Stimulated activated CD4-positive, alpha-beta T cell treated with anti-CD3 and anti-CD28 coated beads, Interleukin-12 subunit alpha, Interleukin-12 subunit beta, amount 100 ng/mL, for 4 hours (primary cell): ENCODE data around the gene TMA7.

Experiments
- DNase-seq: peaks from one replicate; pipeline ENCODE4 v3.0.0-alpha.2; 2020

TMA7 gene

DNA sequence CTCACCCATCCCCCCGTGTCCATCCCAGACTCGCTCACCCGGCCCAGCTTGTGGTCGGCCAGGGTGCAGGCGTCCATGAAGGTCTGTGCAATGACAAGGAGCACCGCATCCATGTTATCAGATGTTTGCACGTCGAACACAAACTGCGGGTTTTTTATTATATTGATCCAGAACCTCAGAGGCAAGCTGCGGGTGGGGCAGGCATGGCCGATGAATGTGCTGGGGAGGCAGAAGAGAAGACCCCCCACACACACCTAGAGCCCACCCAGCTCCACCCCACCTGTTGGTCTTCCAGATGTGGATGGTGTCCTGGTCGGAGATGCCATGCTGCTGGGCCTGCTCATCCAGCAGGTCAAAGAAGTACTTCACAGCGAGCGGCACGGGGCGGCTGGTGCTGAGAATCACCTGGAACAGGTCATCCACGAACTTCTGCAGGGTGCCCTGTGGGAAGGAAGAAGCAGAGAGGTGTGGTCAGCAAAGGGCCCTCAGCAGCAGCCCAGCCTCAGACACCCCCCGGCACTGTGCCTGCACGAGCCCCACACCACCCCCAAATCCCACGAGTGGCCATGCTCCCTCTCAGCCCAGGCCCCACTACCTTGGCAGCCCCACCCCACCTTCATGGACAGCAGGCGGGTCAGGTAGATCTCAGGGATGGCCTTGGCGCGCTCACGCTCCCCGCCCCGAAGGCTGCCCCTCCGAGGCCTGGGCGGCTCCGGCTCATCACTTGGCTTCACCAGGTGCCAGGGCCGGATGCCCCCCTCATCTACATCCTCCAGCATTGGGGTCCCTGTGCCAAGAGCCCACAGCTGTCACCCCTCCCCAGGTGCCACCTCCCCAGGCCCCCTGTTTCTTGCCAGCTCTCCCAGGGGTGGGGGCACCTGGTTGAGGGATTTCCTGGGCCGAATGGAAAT is 30.5 kb upstream of the TMA7 start:
- no peak for DNase-seq

DNA sequence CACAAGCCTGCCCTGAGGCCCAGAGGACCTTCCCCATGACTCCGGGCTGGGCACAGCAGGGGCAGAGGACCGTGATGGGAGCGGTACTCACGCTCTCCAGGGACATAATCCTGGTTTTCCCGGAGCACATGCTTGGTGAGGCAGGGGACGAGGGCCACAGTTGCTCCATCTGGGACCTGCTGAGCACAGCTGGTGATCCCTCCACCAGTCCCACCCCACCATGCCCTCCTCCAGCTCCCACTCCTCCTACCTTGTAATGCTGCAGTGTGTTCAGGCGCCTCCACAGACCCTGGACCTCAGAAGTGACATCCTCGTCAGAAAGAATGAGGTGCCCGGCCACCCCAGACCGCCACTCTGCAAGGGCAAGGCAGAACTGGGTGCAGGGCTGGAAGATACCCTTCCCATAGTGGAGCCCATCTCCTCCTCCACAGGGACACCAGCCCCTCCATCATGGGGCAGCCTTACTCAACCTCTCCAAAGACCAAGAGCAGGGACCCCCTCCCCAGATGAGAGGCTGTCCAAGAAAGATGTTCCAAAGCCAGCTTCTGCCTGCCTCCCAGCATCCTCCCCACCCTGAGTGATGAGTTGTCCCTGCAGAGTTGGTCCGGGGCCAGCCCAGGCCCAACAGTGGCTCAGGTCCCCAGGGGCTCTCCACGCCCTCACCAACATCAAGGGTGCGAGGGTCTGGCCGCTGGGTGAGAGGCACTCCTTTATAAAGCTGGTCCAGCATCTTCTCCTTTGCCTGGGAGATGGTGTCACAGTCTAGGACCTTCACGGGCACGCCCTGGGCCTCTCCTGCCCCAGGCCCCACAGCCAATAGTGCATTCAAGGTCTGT is 29.6 kb upstream of the TMA7 start:
- DNase-seq = no peak

DNA sequence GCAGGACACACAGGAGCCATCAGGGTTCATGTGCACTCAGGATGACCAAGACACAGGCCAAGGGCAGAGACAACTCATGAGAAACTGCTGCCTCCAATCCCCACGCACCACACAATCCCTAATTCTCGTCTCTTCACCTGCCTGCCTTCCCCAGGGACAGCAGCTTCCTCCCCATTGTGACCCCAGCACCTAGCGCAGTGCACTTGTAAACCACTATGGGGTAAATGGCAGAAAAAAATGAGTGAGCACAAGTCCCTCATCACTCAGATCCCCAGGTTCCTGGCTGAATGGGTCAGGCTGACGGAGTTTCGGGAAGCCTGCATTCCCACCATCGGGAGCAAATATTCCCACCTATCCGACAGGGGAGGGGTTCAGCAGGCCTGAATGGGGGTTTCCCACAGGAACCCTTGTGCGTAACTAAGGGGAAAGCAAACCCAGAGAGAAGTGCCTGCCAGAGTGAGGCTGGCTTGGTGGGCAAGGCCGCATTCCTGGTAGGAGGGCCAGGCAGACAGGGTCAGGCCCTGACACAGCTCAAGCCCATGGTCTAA is 28.9 kb upstream of the TMA7 start:
- no peak for DNase-seq

DNA sequence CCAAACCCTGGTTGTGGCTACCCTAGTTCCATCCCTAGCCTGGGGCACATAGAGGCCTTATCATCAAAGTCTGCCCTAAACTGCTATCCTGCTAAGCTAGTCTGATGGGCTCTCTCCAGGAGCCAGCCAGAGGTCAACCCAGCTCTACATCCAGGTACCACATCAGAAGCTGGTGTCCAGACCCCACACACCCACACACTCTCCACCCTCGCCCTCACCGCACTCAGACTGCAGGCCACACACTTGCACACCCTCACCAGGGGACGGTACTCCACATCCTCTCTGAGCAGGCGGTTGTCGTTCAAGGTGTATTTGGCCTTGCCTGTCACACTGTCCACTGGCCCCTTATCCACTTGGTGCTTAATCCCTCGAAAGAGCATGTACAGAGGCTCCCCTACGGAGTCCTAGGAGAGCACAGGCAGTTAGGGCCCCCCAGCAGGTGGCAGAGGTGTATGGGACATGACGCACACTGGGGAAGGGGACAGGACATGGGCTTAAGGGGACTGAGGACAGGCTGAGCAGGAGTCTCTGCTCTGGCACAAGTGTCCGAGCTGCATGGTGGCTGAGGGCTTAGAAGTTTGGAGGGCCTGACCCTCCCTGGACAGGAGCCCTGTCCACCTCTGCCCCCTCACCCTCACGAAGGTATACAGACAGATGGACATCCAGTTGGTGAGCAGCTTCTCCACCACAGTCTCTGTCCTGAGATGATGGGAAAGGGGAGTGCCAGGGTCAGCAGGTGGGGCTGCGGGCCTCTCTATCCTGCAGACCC is 28.3 kb upstream of the TMA7 start:
- DNase-seq = no peak

DNA sequence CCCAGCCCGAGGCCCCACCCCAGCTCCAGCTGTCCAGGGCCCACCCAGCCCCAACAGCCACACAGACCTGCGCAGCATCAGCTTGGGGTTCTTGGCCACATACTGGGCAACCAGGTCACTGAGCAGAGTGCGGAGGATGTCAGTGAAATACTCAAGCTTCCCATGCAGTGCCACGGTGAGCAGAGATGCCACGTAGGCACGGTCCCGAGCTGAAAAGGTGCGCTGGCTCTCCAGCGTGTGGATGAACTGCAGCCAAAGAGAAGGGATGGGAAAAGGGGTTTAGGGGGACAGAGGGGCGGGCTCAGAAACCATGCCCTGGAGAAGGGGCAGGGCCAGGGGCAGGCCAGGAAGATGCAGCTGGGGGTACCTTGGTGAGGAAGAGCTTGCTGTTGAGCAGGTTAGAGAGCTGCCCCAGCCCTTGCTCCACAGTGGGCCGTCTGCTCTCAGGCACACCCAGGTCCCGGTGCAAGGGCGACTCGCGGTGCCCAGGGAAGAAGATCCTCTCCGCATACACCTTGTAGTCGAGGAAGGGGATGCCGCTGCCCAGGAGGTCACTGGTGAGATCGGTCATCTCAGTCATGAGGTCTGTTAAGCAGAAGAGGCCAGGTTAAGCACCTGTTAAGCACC is 27.6 kb upstream of the TMA7 start:
- DNase-seq = no peak

DNA sequence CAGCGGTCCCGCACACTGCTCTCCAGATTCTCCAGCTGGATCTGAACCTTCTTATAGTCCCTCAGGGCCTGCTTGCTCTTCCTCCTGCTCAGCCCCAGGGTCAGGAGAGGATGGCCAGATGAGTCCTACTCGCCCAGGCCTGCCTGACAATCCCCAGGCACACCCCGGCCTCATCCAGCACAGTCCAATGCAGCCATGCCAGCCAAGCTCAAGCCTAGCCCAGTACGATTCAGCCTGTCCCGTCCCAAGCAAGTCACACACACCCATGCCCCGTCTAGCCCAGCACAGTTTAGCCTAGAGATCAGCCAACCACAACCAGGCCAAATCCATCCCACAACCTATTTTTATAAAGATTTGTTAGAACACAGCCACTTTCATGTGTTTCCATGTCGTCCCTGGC is 27.0 kb upstream of the TMA7 start:
- no peak for DNase-seq

DNA sequence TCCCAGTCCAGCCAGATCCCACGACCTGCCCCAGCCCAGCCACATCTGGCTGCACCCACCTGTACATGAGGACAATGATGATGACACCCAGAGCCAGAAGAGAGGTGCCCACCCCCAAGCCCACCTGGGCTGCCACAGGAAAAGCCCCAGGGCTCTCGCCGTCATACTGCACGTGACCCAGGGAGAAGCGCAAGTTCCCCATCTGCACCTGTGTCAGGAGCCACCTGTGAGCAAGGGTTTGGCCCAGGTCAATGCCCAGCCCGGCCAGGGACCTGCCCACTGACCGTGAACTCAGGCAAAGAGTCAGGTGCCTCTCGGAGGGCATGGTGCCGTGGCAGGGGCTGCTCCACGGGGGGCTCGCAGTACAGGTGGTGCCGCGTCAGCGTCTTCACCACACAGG is 26.4 kb upstream of the TMA7 start:
- DNase-seq = no peak

DNA sequence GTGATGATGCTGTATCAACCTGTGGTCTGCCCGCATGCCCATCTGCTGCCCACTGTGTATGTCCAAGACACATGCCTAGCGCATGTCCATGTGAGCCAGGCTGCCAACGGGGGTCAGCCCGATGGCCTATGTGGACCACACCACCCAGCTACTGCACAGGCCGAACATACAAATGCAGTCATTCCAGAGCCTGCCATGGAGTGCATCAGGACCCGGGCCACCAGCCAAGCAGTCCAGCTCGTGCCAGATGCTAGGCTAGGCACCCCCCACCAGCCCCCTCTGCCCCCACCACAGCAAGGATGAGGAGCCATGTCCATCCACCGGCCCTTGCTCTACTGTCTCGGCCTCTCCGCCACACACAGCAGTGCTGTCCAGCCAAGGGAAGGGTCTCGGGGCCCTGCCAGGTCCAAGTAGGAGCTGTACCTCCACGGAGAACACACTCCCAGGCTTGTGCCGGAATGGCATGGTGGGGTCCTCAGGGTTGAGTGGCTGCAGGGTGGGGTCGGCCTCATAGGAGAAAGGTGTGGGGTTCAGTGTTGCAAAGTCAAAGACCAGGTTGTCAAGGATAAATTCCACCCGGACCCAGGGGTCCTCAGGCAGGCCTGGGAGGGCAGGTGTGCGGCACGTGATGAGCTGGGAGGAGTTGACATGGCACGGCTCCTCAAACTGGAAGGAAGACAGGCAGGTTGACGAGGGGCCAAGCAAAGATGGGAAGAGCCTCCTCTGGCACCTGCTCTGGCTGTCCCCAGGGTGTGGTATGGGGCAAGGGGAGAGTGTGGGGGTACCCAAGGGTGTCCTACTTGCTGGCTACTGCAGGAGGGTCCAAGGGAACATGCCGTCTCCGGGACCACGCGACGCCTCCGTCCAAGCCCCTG is 25.4 kb upstream of the TMA7 start:
- no peak for DNase-seq

DNA sequence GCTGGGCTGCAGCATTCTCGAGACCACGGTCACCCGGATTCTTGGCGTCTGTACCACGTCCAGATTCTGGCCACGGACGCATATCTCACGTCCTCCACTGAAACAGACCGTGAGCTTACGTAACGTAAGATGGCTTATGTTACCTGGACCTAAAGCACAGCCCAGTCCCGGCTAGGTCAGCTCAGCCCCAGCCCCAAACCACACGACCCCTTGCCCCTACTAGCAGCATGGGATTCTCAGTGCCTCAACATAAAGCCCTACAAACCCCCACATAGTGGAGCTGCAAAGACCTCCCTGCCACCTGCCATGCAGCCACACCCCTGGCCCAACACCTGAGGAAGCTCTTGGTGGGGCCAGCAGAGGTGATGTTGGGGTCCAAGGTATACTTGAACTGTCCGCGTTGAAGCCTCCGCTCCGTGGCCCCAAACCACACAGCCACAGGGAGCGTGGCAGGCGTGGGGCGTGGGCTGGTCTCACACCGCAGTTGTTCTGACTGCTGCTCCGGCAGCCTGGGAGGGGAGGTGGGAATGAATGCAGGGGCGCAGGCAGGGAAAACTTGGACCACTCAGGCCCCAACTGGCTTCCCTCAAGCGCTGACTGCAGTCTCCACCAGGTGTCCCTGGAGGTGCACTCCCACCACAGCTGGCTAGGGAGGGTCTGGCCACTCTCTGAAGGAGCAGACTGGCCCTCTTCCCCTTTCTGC is 24.7 kb upstream of the TMA7 start:
- DNase-seq = no peak

DNA sequence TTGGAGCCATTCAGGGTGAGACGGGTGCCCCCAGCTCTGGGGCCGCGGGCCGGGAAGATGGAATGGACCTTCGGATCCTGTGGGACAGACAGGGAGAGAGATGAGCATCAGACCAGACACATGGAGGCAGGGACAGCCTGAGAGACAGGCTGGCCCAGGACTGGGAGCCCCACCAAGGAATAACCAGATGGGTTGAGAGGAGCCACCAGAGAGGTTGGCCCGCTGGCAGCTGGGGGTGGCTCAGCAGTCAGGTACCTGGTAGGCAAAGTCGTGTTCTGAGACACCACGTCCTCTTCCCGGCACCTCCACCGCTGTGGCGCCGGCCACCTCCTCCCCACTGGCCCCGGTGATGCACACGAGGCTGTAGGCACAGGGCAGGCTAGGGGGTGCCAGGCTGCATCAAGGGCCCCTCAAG is 24.0 kb upstream of the TMA7 start:
- no peak for DNase-seq

DNA sequence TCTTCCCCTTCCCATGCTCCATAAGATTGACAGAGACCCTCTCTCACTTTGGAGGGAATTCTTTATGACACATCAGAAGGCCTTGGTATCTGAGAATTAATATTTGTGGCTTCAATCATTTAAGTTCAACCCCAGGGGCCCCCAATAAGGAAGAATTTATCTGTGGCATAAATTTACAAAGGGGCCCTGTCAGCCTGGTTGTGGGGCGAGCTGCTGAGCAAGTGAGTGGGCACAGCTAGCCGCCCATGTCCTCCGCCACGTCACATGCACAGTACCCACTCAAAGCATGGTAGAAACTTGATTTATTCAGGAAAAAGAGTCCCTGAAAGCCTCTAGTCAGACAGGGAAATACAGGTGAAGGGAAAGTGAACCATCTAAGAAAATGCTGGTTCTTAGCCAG is 23.5 kb upstream of the TMA7 start:
- DNase-seq = no peak

DNA sequence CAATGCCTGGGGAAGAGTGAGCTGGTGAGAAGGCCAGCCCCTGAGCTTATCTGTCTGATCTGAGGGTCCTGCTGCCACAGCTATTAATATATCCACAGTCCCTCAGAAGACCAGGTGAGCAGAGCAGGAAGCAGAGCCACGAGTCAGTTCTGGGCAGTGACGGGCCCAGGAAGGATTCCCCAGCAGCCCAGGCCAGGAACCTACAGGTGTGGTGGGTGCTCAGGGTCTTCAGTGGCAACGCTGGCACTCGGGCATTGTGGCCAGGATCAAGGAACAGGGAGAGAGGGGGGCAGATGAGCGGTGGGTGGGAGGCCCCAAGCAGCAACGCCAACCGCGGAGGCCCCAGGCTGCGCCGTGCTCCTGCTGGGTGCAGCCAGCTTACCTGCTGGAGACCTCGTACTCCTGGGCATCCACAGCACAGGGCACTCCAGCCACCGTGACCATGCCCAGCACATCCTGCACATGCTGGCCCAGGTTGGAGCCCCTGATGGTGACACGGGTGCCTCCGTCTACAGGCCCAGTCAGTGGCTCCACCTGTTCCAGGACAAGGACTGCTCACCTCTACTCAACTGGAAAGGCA is 22.4 kb upstream of the TMA7 start:
- DNase-seq = no peak

DNA sequence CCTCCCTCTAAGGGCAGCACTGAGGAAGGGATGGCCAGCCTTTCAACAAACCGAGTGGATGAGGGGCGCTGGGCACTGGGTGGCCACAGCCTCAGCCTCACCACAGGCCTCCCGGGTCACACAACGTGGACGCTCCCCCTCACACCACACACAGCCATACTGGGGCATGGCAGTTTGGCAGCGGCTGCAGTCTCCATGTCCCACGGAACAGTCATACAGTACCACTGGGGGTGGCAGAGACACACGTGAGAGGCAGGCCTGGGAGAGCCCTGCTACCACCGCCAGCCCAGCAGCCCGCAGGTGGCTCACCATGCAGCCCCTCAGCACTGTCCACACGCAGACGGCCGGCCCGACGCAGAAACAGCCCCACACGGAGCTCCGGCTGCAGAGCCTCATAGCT is 21.9 kb upstream of the TMA7 start:
- no peak for DNase-seq

DNA sequence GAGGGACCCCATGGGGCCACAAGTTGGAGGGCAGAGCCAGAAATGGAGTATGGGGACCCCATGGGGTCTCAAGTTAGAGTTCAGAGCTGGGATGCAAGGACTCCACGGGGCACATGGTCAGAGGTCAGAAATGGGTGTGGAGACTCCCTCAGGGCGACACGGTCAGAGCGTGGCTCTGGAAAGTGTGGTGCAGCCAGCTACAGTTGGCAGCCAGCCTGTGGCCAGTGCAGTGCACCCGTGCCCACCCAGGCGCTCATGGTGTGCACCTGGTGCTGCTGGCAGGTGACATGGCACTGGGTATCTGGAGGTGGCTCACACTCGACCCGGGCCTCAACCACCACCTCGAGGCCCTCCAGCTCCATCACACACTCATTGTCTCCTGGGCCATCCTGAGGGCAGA is 21.4 kb upstream of the TMA7 start:
- no peak for DNase-seq

DNA sequence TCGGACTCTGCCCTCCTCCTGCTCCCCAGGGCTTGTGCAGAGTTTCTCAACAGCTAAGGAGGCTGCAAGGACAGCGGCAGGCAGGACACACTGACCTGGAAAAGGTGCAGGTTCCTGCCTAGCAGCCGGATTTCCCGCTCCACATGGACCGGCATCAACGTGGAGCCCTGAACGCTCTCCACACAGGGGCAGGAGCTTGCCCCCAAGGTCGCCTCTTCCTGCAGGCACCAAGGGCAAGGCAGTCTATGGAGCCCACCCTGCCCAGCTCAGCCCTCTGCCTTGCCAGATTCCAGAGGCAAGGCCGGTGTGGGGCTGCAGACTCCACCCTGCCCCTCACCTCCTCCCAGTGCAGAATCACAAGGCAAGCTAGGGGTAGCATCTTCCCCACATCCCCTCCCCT is 20.9 kb upstream of the TMA7 start:
- no peak for DNase-seq

DNA sequence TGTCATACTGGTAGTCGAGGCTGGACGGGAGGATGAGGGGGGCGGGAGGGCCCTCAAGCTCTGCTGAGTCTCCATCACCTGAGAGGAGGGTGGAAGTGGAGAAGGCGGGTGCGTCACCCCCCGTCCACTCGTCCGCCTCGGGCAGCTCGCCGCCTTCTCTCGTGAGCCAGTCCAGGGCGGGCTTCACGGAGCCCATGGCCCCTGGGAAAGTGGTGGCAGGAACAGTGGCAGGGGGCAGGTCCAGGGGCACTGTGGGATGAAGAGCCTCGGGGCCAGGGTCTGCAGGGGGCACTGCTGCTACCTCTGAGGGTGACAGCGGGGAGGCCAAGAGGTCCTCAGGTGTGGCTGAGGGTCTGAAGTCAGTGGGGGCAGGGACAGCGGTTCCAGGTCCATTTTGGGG is 20.5 kb upstream of the TMA7 start:
- DNase-seq = no peak

DNA sequence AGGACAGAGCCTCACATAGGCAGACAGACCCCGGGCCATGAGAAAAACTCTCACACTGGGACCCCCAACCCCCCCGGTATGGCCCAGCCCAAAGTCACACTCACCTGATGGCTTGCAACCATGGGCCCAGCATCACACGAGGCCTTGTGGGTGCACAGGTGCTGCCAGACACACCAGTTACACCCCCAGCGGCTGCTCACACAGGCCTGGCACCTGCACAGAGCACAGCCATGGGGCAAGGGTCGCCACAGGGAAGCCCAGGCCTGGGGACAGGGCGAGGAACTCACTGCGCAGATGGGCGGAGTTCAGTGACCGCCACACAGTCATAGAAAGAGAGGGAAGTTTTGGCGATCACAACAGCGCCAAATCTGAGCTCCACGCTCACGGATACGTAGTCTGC is 19.5 kb upstream of the TMA7 start:
- DNase-seq = no peak

DNA sequence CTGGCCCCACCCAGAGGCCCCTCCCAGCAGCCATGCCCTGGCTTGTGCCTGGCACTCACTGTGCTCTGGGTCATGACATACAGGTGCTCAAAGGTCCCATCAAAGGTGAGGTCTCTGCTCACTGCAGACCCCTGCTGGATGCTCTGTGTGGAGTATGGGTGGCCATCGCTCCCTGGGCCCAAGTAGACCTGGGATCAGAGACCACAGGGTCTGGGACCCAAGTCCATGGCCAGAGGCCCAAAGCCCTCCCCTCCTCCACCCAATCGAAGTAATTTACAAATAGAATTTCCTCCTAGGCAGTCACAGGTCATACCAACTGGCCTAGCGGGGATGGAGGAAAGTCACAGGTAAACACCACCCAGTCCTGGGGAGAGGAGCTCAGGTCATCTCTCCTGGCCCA is 17.8 kb upstream of the TMA7 start:
- DNase-seq = no peak

DNA sequence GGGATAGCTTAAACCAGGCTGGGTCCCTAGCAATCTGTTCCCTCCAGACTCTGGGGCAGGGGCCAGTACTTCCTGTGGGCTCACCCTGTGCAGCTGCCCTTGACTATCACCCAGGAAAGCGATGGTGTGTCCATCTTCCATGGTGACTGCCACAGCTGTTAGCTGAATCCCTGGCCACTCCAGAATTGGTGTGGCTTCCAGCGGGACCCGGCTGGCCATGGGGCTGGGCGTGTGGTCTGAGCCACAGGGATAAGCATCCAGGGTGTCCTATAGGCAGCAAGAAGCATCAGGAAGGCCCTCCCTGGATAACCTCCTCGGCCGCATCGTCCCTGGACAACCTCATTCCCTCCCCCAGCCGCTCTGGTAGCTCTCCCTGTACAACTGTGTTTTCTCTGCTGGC is 17.4 kb upstream of the TMA7 start:
- no peak for DNase-seq

DNA sequence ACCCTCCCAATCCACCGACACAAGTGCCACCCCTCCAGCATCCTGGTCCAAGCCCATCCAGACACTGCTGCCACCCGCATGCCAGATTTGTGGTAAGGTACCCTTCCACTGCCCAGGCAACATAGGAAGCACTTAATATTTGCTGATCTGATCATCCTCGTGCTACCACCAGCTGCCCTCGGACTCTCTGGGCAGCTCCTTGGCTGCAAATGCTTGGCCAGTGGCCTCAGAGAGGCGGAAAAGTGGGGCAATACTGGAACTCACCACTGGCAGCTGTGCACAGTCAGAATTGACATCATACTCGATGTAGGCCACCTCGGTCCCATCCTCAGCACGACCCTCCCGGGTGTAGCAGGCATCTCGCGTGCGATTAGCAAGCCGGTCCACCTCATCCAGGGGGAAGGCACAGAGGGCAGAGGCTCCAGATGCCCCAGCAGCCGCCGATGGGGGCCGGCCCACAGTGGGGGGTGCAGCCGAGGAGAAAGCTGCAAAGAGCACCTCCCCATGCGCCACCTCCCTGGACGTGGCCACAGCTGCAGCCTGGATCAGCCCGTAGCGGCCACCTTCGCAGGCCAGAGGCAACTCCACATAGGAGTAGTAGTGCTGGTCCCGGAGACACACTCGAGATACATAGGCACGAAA is 16.7 kb upstream of the TMA7 start:
- DNase-seq = no peak
